ENCODE results near the gene HOXC9.

- TF ChIP-seq CTCF (IDR thresholded peaks at IDR 0.05 in 2 of 3, conservative IDR thresholded peaks at IDR 0.05 in 1 of 3; ENCODE audit: insufficient read depth in 2 of 3, low read depth in 1 of 3, low read length in 3 of 3) (no peak), ZBTB43 (CRISPR knock-in tag; IDR thresholded peaks at IDR 0.05) (no peak), ILK (tag; IDR thresholded peaks at IDR 0.05; ENCODE audit: borderline replicate concordance, low read depth) (no peak), C11orf30 (IDR thresholded peaks at IDR 0.05; ENCODE audit: low read depth) (no peak), RAD21 (CRISPR knock-in tag; conservative IDR thresholded peaks at IDR 0.05 in 1 of 2, IDR thresholded peaks at IDR 0.05 in 1 of 2) (no peak), GABPA (tag; conservative IDR thresholded peaks at IDR 0.05; ENCODE audit: low read depth) (no peak), FOSL1 (tag; conservative IDR thresholded peaks at IDR 0.05) (no peak), POLR2AphosphoS2 (IDR thresholded peaks at IDR 0.05; ENCODE audit: low read length) (no peak), SIN3A (IDR thresholded peaks at IDR 0.05; ENCODE audit: borderline replicate concordance in 2 of 2, control insufficient read depth in 1 of 2, low read depth in 2 of 2, low read length in 2 of 2) (no peak), MAZ (CRISPR knock-in tag; conservative IDR thresholded peaks at IDR 0.05 in 1 of 2, IDR thresholded peaks at IDR 0.05 in 1 of 2) (no peak), EZH2 (IDR thresholded peaks at IDR 0.05; ENCODE audit: borderline replicate concordance, low read depth, low read length) (no peak), GMEB1 (CRISPR knock-in tag; IDR thresholded peaks at IDR 0.05) (no peak)
Observed at GRCh38 chr12:54001283-54002187, 1.6 kb downstream of the HOXC9 start.
